ENCODE results near the gene ANXA2.

Gene ANXA2

GRCh38 chr15:60420203-60420716 is 22.5 kb upstream of the ANXA2 start:
- no peak overlapping the region for H3K9ac ChIP-seq (ENCODE audit: low read length)
- H2BK120ac ChIP-seq (ENCODE audit: insufficient read depth, low read length, poor library complexity): no peak overlapping the region
- WGBS (ENCODE audit: extremely low coverage, insufficient coverage, insufficient read length): no CpG with 5 or more reads among the region's 2 CpGs
- H4K12ac ChIP-seq (ENCODE audit: low read depth, low read length): no peak overlapping the region
- H2AK5ac ChIP-seq (ENCODE audit: low read length): no peak overlapping the region
- no peak overlapping the region for H2AFZ ChIP-seq (ENCODE audit: insufficient read depth, low read length, poor library complexity)
- no peak overlapping the region for H3K23ac ChIP-seq (ENCODE audit: low read length)
- no peak overlapping the region for H3K14ac ChIP-seq (ENCODE audit: low read length)
- H4K91ac ChIP-seq (ENCODE audit: low read depth, low read length): no peak overlapping the region
- no peak overlapping the region for H3K4me2 ChIP-seq (ENCODE audit: low read length)
- H2BK5ac ChIP-seq (ENCODE audit: low read depth, low read length, poor library complexity): no peak overlapping the region
- H3K4ac ChIP-seq (ENCODE audit: low read depth, low read length): no peak overlapping the region
- no peaks in the 10 kb centered on the region for H3K79me1 ChIP-seq (ENCODE audit: low read length)
- no peaks in the 10 kb centered on the region for H3K27me3 ChIP-seq (ENCODE audit: insufficient read depth, low read length)
- no peak overlapping the region for H3K27ac ChIP-seq (ENCODE audit: low read depth, low read length)
- H3K9me3 ChIP-seq (ENCODE audit: insufficient read depth, low read depth, low read length): no peaks in the 10 kb centered on the region
- H3K4me3 ChIP-seq (ENCODE audit: low read depth, low read length): no peak overlapping the region
- H2BK12ac ChIP-seq (ENCODE audit: low read length): no peak overlapping the region
- H3K4me1 ChIP-seq (ENCODE audit: control insufficient read depth in 1 of 2, insufficient read depth in 2 of 2, low read length in 2 of 2): peaks cover 0 to 4% of the 10 kb centered on the region in 2 experiments
- H4K8ac ChIP-seq (ENCODE audit: low read depth, low read length): no peak overlapping the region
- no peak overlapping the region for H3K18ac ChIP-seq (ENCODE audit: low read length)
- no peak for DNase-seq
- peaks cover 0 to 3% of the 10 kb centered on the region in 2 experiments for H3K36me3 ChIP-seq (ENCODE audit: control insufficient read depth in 1 of 2, insufficient read depth in 2 of 2, low read length in 2 of 2)
- H3K79me2 ChIP-seq (ENCODE audit: control insufficient read depth, insufficient read depth, low read length, poor library complexity): no peaks in the 10 kb centered on the region

- peaks cover 0 to 3% of the 10 kb centered on the region in 2 experiments for H3K36me3 ChIP-seq (ENCODE audit: control insufficient read depth in 1 of 2, insufficient read depth in 2 of 2, low read length in 2 of 2)
- H3K18ac ChIP-seq (ENCODE audit: low read length): no peak overlapping the region
- H2BK5ac ChIP-seq (ENCODE audit: low read depth, low read length, poor library complexity): no peak overlapping the region
- no peak overlapping the region for H3K9ac ChIP-seq (ENCODE audit: low read length)
- no peaks in the 10 kb centered on the region for H3K9me3 ChIP-seq (ENCODE audit: insufficient read depth, low read depth, low read length)
- DNase-seq: no peak
- H3K27me3 ChIP-seq (ENCODE audit: insufficient read depth, low read length): no peaks in the 10 kb centered on the region
- no peak overlapping the region for H2AFZ ChIP-seq (ENCODE audit: insufficient read depth, low read length, poor library complexity)
- no peak overlapping the region for H4K8ac ChIP-seq (ENCODE audit: low read depth, low read length)
- no peak overlapping the region for H3K4ac ChIP-seq (ENCODE audit: low read depth, low read length)
- no peak overlapping the region for H4K12ac ChIP-seq (ENCODE audit: low read depth, low read length)
- no CpG with 5 or more reads among the region's 2 CpGs for whole genome bisulfite sequencing (ENCODE audit: extremely low coverage, insufficient coverage, insufficient read length)
- H3K4me1 ChIP-seq (ENCODE audit: control insufficient read depth in 1 of 2, insufficient read depth in 2 of 2, low read length in 2 of 2): peaks cover 0 to 4% of the 10 kb centered on the region in 2 experiments
- H2BK12ac ChIP-seq (ENCODE audit: low read length): no peak overlapping the region
- no peaks in the 10 kb centered on the region for H3K79me2 ChIP-seq (ENCODE audit: control insufficient read depth, insufficient read depth, low read length, poor library complexity)
- H3K4me3 ChIP-seq (ENCODE audit: low read depth, low read length): no peak overlapping the region
- H3K14ac ChIP-seq (ENCODE audit: low read length): no peak overlapping the region
- H2BK120ac ChIP-seq (ENCODE audit: insufficient read depth, low read length, poor library complexity): no peak overlapping the region
- no peak overlapping the region for H3K4me2 ChIP-seq (ENCODE audit: low read length)
- no peak overlapping the region for H3K27ac ChIP-seq (ENCODE audit: low read depth, low read length)
- H2AK5ac ChIP-seq (ENCODE audit: low read length): no peak overlapping the region
- H4K91ac ChIP-seq (ENCODE audit: low read depth, low read length): no peak overlapping the region
- H3K23ac ChIP-seq (ENCODE audit: low read length): no peak overlapping the region
- no peaks in the 10 kb centered on the region for H3K79me1 ChIP-seq (ENCODE audit: low read length)
These were observed 22.0 kb upstream of the ANXA2 start for GRCh38 chr15:60419753-60420152.

- peaks cover 0 to 2% of the 10 kb centered on the region in 2 experiments for H3K4me1 ChIP-seq (ENCODE audit: control insufficient read depth in 1 of 2, insufficient read depth in 2 of 2, low read length in 2 of 2)
- no peak overlapping the region for H2BK5ac ChIP-seq (ENCODE audit: low read depth, low read length, poor library complexity)
- H2AK5ac ChIP-seq (ENCODE audit: low read length): no peak overlapping the region
- no peak overlapping the region for H4K8ac ChIP-seq (ENCODE audit: low read depth, low read length)
- no peak overlapping the region for H3K9ac ChIP-seq (ENCODE audit: low read length)
- H3K14ac ChIP-seq (ENCODE audit: low read length): no peak overlapping the region
- no peak overlapping the region for H3K4me2 ChIP-seq (ENCODE audit: low read length)
- H2BK12ac ChIP-seq (ENCODE audit: low read length): no peak overlapping the region
- no peak overlapping the region for H3K4ac ChIP-seq (ENCODE audit: low read depth, low read length)
- no peaks in the 10 kb centered on the region for H3K27me3 ChIP-seq (ENCODE audit: insufficient read depth, low read length)
- H4K12ac ChIP-seq (ENCODE audit: low read depth, low read length): no peak overlapping the region
- DNase-seq: no peak
- 100% methylated on average over 1 of the region's 3 CpGs for WGBS (ENCODE audit: extremely low coverage, insufficient coverage, insufficient read length)
- no peaks in the 10 kb centered on the region for H3K9me3 ChIP-seq (ENCODE audit: insufficient read depth, low read depth, low read length)
- peaks cover 0 to 3% of the 10 kb centered on the region in 2 experiments for H3K36me3 ChIP-seq (ENCODE audit: control insufficient read depth in 1 of 2, insufficient read depth in 2 of 2, low read length in 2 of 2)
- no peak overlapping the region for H2BK120ac ChIP-seq (ENCODE audit: insufficient read depth, low read length, poor library complexity)
- no peak overlapping the region for H3K18ac ChIP-seq (ENCODE audit: low read length)
- no peaks in the 10 kb centered on the region for H3K79me1 ChIP-seq (ENCODE audit: low read length)
- H2AFZ ChIP-seq (ENCODE audit: insufficient read depth, low read length, poor library complexity): no peak overlapping the region
- no peak overlapping the region for H3K27ac ChIP-seq (ENCODE audit: low read depth, low read length)
- no peaks in the 10 kb centered on the region for H3K79me2 ChIP-seq (ENCODE audit: control insufficient read depth, insufficient read depth, low read length, poor library complexity)
- H4K91ac ChIP-seq (ENCODE audit: low read depth, low read length): no peak overlapping the region
- H3K23ac ChIP-seq (ENCODE audit: low read length): no peak overlapping the region
- no peak overlapping the region for H3K4me3 ChIP-seq (ENCODE audit: low read depth, low read length)
These were observed 20.3 kb upstream of the ANXA2 start for GRCh38 chr15:60418096-60418495.

- Histone ChIP-seq H3K4me1 (ENCODE audit: control insufficient read depth in 1 of 2, insufficient read depth in 2 of 2, low read length in 2 of 2) (peaks cover 0 to 2% of the 10 kb centered on the region in 2 experiments), H3K23ac (ENCODE audit: low read length) (no peak overlapping the region), H3K18ac (ENCODE audit: low read length) (no peak overlapping the region), H2AFZ (ENCODE audit: insufficient read depth, low read length, poor library complexity) (no peak overlapping the region), H3K4me2 (ENCODE audit: low read length) (no peak overlapping the region), H4K91ac (ENCODE audit: low read depth, low read length) (no peak overlapping the region), H2BK5ac (ENCODE audit: low read depth, low read length, poor library complexity) (no peak overlapping the region), H3K9me3 (ENCODE audit: insufficient read depth, low read depth, low read length) (no peaks in the 10 kb centered on the region), H4K12ac (ENCODE audit: low read depth, low read length) (no peak overlapping the region), H3K36me3 (ENCODE audit: control insufficient read depth in 1 of 2, insufficient read depth in 2 of 2, low read length in 2 of 2) (peaks cover 0 to under 1% of the 10 kb centered on the region in 2 experiments), H3K4me3 (ENCODE audit: low read depth, low read length) (no peak overlapping the region), H3K9ac (ENCODE audit: low read length) (no peak overlapping the region), H3K27me3 (ENCODE audit: insufficient read depth, low read length) (no peaks in the 10 kb centered on the region), H3K4ac (ENCODE audit: low read depth, low read length) (no peak overlapping the region), H2BK120ac (ENCODE audit: insufficient read depth, low read length, poor library complexity) (no peak overlapping the region), H3K14ac (ENCODE audit: low read length) (no peak overlapping the region), H2BK12ac (ENCODE audit: low read length) (no peak overlapping the region), H3K27ac (ENCODE audit: low read depth, low read length) (no peak overlapping the region), H4K8ac (ENCODE audit: low read depth, low read length) (no peak overlapping the region), H3K79me2 (ENCODE audit: control insufficient read depth, insufficient read depth, low read length, poor library complexity) (no peaks in the 10 kb centered on the region), H2AK5ac (ENCODE audit: low read length) (no peak overlapping the region), H3K79me1 (ENCODE audit: low read length) (no peaks in the 10 kb centered on the region)
- no peak for DNase-seq
- WGBS (ENCODE audit: extremely low coverage, insufficient coverage, insufficient read length): no CpG with 5 or more reads among the region's 4 CpGs
These were observed 19.3 kb upstream of the ANXA2 start for GRCh38 chr15:60417112-60417511.
